Fibroblast of upper back skin (primary cell): ENCODE measurements around the gene AQP3.
"Not testable (repeated sequence)": the region's sequence is repeated elsewhere in the genome, so short reads cannot be mapped to it uniquely, and the experiment has no call there.

Experiments used
- DNase-seq: peaks from one replicate; pipeline ENCODE4 v3.0.0-alpha.2; 2013

AQP3 gene

GRCh38 chr9:33446946-33447798, at the start of gene AQP3:
Gene AQP3 (minus strand): TSS chr9:33447593. CDS start chr9:33447530, 63 bp downstream.
- peak; percentile 65 for DNase-seq

GRCh38 chr9:33493819-33494218, 46.4 kb upstream of the AQP3 start:
- not testable (repeated sequence) for DNase-seq

DNA sequence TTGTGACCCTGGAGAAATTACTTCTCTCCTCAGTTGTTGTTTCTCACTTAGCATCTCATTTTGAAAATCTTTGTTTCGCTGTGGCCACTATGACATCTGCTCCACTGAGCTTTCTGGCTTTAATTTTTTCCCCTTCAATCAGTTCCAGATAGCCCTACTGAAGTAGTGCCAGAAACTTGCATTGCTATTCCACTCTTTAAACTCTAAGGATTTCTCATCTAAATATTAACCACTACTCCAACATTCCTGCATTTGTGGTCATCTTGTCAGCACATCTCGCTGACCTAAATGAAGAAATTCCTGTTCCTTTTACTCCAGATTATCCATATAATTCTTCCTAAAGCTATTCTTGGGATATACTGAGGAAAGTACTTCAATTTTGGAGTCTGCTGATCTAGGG, 41.7 kb upstream of the AQP3 start:
- peak; percentile 90 for DNase-seq

- DNase-seq = not testable (repeated sequence)
These were observed 37.9 kb upstream of the AQP3 start for GRCh38 chr9:33485312-33485711.

DNA sequence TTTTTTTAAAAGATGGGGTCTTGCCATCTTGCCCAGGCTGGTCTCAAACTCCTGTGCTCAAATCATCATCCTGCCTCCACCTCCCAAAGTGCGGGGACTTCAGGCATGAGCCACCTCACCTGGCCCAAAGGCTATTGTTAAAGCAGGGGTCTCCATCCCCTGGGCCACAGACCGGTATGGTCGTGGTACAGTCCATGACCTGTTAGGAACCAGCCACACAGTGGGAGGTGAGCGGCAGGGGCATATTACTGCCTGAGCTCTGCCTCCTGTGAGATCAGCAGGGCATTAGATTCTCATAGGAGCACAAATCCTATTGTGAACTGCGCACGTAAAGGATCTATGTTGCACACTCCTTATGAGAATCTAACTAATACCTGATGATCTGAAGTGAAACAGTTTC, 33.6 kb upstream of the AQP3 start:
- no peak for DNase-seq

DNA sequence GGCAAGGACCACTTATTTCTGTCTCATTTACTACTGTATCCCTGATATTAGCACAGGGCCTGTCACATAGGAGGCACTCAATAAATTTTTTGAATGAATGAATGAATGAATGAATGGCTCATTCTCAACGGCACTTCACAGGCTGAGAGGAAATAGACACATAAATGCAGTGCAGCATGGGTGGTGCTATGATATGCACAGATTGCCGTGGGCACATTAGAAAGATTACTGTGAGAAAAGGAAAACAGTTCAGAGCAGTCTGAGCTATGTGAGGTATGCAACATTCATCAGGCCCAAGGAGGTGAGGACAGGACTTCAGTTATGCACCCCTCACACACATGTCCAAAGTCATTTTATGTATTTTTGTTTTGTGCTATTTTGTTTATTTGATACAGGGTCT, 32.7 kb upstream of the AQP3 start:
- DNase-seq = peak; percentile 28

GRCh38 chr9:33476503-33476902, 29.1 kb upstream of the AQP3 start:
- no peak for DNase-seq

GRCh38 chr9:33475357-33475756, 28.0 kb upstream of the AQP3 start:
- no peak for DNase-seq

- DNase-seq = peak; percentile 99
These were observed 26.4 kb upstream of the AQP3 start, which contains the start of gene NOL6 for GRCh38 chr9:33473643-33474352. Gene NOL6 (minus strand): TSS chr9:33473924. CDS start chr9:33473842, 82 bp downstream.

- no peak for DNase-seq
These were observed 25.7 kb upstream of the AQP3 start for GRCh38 chr9:33472881-33473615.

DNA sequence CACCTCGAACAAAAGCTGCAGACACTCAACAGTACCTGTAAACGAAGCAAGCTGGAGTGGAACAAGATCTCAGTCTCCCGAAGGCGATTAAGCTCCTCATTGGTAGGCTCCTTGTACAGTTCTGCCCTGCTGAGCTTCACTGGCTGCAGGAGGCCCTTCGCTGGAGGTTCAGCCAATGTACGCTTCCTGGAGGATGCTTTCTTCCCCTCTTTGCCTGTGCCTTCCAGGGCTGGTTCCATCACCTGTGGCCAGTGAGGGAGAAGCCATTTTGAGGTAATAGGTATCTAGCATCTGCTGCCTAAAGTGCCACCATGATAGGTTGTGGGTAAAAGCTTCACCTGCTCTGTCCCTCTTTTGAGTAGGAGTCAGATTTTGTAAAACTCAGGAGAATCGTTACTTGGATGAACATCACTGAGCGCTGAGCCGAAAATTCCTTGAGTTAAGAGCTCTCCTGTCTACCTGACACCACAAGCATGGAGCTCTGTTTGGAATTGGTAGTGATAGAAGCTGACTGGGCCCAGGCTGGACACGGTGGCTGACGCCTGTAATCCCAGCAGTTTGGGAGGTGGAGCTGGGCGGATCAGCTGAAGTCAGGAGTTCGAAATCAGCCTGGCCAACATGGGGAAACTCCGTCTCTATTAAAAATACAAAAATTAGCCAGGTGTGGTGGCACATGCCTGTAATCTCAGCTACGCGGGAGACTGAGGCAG, 24.9 kb upstream of the AQP3 start:
- DNase-seq = no peak

DNA sequence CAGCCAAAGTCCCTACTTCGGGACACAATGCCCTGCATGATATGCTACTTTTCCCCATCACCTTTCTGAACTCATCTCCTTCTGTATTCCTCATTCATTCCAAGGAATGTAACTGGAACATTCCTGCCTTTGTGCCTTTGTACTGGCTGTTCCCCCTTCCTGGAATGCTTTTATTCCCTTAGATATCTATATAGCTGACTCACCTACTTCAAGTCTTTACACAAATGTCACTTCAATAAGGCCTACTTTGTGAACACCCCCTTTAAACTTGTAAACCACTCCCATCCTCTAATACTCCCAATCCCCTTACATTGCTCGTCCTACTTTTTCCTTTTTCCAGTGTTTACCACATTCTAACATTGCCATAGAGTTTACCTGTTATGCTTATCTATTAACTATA, 24.0 kb upstream of the AQP3 start:
- no peak for DNase-seq

DNA sequence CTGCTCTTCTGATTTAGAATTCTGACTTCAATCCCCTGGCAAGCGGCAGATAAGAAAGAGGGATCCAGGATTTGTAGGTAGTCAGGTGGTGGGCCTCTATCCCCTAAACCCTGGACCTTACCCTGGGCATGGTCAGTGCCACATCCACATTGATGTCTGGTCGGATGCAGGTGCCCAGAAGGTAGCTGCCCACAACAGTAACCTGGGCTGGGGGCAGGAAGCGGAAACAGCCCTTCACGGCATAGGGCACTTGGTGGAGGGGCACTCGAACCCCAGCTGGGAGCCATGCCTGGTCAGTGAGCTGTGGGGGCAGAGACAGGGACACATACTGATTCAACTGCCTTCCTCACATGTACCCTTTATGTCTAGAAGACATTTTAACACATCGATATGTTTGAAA, 22.5 kb upstream of the AQP3 start:
- no peak for DNase-seq

- no peak for DNase-seq
These were observed 21.6 kb upstream of the AQP3 start for GRCh38 chr9:33468797-33469621.

DNA sequence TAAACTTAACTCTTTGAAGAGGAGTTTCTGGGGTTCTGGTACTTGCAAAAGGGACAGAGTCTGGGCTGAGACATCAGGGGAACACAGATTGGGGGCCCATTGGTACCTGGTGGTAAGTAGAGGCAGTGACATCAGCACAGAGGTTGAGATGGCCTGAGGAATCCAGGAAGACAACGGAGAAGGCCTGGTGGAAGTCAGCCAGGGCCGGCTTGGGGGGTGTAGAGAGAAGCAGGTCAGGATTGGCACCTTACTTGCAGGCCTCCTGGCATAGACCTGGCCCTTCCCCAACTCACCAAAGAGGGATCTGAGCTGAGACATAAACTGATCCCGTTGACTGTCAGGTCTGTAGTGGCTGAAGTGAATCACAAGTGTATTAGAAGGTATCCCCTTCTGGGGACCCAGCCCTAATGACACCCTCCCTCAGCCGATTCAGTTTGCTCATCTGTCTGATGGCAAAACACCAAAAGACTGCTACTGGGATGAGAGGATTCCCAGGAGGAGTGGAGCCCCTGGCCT, 20.9 kb upstream of the AQP3 start:
- no peak for DNase-seq

- no peak for DNase-seq
These were observed 20.1 kb upstream of the AQP3 start for GRCh38 chr9:33467526-33467925.

- DNase-seq = peak; percentile 24
These were observed 19.4 kb upstream of the AQP3 start for GRCh38 chr9:33466565-33467495.

- no peak for DNase-seq
These were observed 18.5 kb upstream of the AQP3 start for GRCh38 chr9:33465596-33466564.

DNA sequence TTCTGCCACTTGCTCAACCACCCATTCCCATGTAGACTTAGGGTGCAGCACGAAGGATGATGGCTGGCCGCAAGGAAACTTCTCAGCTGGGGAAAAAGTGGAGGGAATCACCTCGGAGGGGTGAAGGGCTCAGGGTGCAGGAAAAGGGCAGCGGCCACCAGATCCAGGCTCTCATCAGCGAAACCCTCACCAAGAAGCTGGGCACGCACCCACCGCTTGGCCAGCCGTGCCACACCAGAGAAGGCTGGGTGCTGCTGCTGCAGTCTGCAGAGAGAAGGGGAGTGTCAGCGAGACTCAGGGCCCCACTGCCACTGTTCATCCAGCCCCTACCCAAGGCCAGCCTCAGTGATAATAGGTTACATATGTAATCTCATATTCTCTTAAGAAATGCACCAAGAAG, 17.7 kb upstream of the AQP3 start:
- no peak for DNase-seq
